HepG2 (cell line): ENCODE results near the gene PTMA. TPM values are rescaled to one million over a fixed set of nuclear protein-coding genes. Genes with fewer than 3 reads are reported as not detected.

ENCODE experiments used
- ARNT ChIP-seq: fragments of 450-650 bp; IDR thresholded peaks from 2 replicates; pipeline ENCODE4 v1.6.1; 2017
- ATF1 ChIP-seq: IDR thresholded peaks from 2 replicates; pipeline ENCODE4 v1.6.1; 2016; ENCODE audit warnings: mild to moderate bottlenecking, control low read depth
- ATM ChIP-seq: fragments of 450-650 bp; IDR thresholded peaks from 2 replicates; pipeline ENCODE4 v1.7.1; 2017; ENCODE audit warnings: mild to moderate bottlenecking, borderline replicate concordance
- BATF2 ChIP-seq: sonication (generic); formaldehyde crosslinking; IDR thresholded peaks from 2 replicates; pipeline ENCODE4 v1.8.0; 2022; ENCODE audit warnings: mild to moderate bottlenecking, missing genetic modification reagents, moderate library complexity
- DPF2 ChIP-seq: sonication (generic); formaldehyde crosslinking; IDR thresholded peaks from 2 replicates; pipeline ENCODE4 v1.4.0; 2020; ENCODE audit warnings: mild to moderate bottlenecking, low read depth, missing genetic modification reagents, borderline replicate concordance
- GMEB1 ChIP-seq: sonication (generic); formaldehyde crosslinking; IDR thresholded peaks from 2 replicates; pipeline ENCODE4 v1.5.1; 2020; ENCODE audit warnings: missing genetic modification reagents, mild to moderate bottlenecking, borderline replicate concordance
- MBD4 ChIP-seq: IDR thresholded peaks from 2 replicates; pipeline ENCODE4 v1.6.1; 2012; ENCODE audit warnings: low read length, inconsistent platforms, borderline replicate concordance
- MXI1 ChIP-seq: IDR thresholded peaks from 3 replicates; pipeline ENCODE4 v1.6.1; 2012; ENCODE audit warnings: low read depth, low read length, inconsistent platforms, borderline replicate concordance
- NAIF1 ChIP-seq: sonication (generic); formaldehyde crosslinking; IDR thresholded peaks from 2 replicates; pipeline ENCODE4 v1.5.0; 2020; ENCODE audit warnings: mild to moderate bottlenecking, missing genetic modification reagents, borderline replicate concordance
- RORA ChIP-seq: sonication (generic); formaldehyde crosslinking; IDR thresholded peaks from 2 replicates; pipeline ENCODE4 v1.5.0; 2020; ENCODE audit warnings: mild to moderate bottlenecking, missing genetic modification reagents, moderate library complexity
- TAF1 ChIP-seq: sonication (generic); formaldehyde crosslinking; IDR thresholded peaks from 2 replicates; pipeline ENCODE4 v1.4.0; 2020; ENCODE audit warnings: missing genetic modification reagents
- THAP9 ChIP-seq: sonication (generic); formaldehyde crosslinking; IDR thresholded peaks from 2 replicates; pipeline ENCODE4; 2020; ENCODE audit warnings: missing genetic modification reagents, mild to moderate bottlenecking, borderline replicate concordance
- ZBTB20 ChIP-seq: sonication (generic); formaldehyde crosslinking; IDR thresholded peaks from 2 replicates; pipeline ENCODE4 v1.8.1; 2023; ENCODE audit warnings: missing genetic modification reagents, low read depth, mild to moderate bottlenecking, borderline replicate concordance
- ZBTB26 ChIP-seq: IDR thresholded peaks from 2 replicates; pipeline ENCODE4 v1.6.1; 2016; ENCODE audit warnings: missing compliant biosample characterization, missing genetic modification reagents, borderline replicate concordance
- ZFP37 ChIP-seq: sonication (generic); formaldehyde crosslinking; IDR thresholded peaks from 2 replicates; pipeline ENCODE4 v1.4.0; 2020; ENCODE audit warnings: missing genetic modification reagents, borderline replicate concordance
- ZNF224 ChIP-seq: sonication (generic); formaldehyde crosslinking; IDR thresholded peaks from 2 replicates; pipeline ENCODE4 v1.5.0; 2020; ENCODE audit warnings: mild to moderate bottlenecking, missing genetic modification reagents
- ZNF615 ChIP-seq: sonication (generic); formaldehyde crosslinking; IDR thresholded peaks from 2 replicates; pipeline ENCODE4 v1.5.0; 2020; ENCODE audit warnings: mild to moderate bottlenecking, missing genetic modification reagents, borderline replicate concordance
- ZNF737 ChIP-seq: sonication (generic); formaldehyde crosslinking; IDR thresholded peaks from 2 replicates; pipeline ENCODE4 v1.5.0; 2020; ENCODE audit warnings: missing genetic modification reagents, mild to moderate bottlenecking, borderline replicate concordance
- ZNF768 ChIP-seq: sonication (generic); formaldehyde crosslinking; IDR thresholded peaks from 2 replicates; pipeline ENCODE4 v1.4.0; 2020; ENCODE audit warnings: missing genetic modification reagents
- ZNF781 ChIP-seq: sonication (generic); formaldehyde crosslinking; IDR thresholded peaks from 2 replicates; pipeline ENCODE4 v1.5.1; 2020; ENCODE audit warnings: borderline replicate concordance, mild to moderate bottlenecking, missing genetic modification reagents; ENCODE audit errors: not compliant biosample characterization
- ZNF788 ChIP-seq: sonication (generic); formaldehyde crosslinking; IDR thresholded peaks from 2 replicates; pipeline ENCODE4 v1.5.0; 2020; ENCODE audit warnings: mild to moderate bottlenecking, missing genetic modification reagents, borderline replicate concordance
- ZNF83 ChIP-seq: sonication (generic); formaldehyde crosslinking; IDR thresholded peaks from 2 replicates; pipeline ENCODE4 v1.4.0; 2020; ENCODE audit warnings: missing genetic modification reagents, mild to moderate bottlenecking, borderline replicate concordance
- ZNF841 ChIP-seq: sonication (generic); formaldehyde crosslinking; IDR thresholded peaks from 2 replicates; pipeline ENCODE4 v1.8.1; 2023; ENCODE audit warnings: missing genetic modification reagents, borderline replicate concordance
- polyA plus RNA-seq, 8 experiments: library from polyadenylated mRNA; depleted of rRNA in 3 of 8; stranded (reverse) in 7 of 8; unstranded in 1 of 8; fragments of >200 nt; fragmentation: Illumina TruSeq in 4 of 8; extraction: Trizol in 4 of 8; gene quantifications; 2 replicates each; pipeline versions ENCODE4 v1.2.1 to v1.2.3, GENCODE V29; 2011 to 2016; ENCODE audit warnings: low read depth in 4 of 8, missing spikeins in 1 of 8, mixed read lengths in 1 of 8; ENCODE audit not compliant: insufficient read depth in 1 of 8
- total RNA-seq, 5 experiments: library from RNA; depleted of rRNA; stranded (reverse); fragments of >200 nt; fragmentation: Illumina TruSeq; extraction: Trizol; gene quantifications; 2 replicates each; pipeline ENCODE4 v1.2.3, GENCODE V29; 2016; ENCODE audit warnings: low read depth in 1 of 5

PTMA gene
- total and polyA plus RNA-seq, 2 of the 13 experiments (the other 11 are each of a cell fraction or from before 2014, with no cell fraction given) = 190 to 1,086 TPM

- TF ChIP-seq MXI1 (peak; percentile 25; the same call in 1 of the 3 replicates), ZNF768 (CRISPR knock-in tag) (no peak), ZNF841 (CRISPR knock-in tag) (no peak), ZNF737 (CRISPR knock-in tag) (no peak), BATF2 (CRISPR knock-in tag) (no peak), GMEB1 (CRISPR knock-in tag) (peak; percentile 25; the same call in 1 of the 2 replicates), RORA (CRISPR knock-in tag) (no peak), ZBTB20 (peak; percentile 47; the same call in 1 of the 2 replicates), THAP9 (CRISPR knock-in tag) (0 out of 2 replicates have a peak, but pooled peaks have one; percentile 43), ZFP37 (no peak), ZNF788 (no peak), ATF1 (CRISPR knock-in tag) (no peak), DPF2 (no peak), ARNT (no peak), ZNF83 (CRISPR knock-in tag) (no peak), ZNF224 (CRISPR knock-in tag) (0 out of 2 replicates have a peak, but pooled peaks have one; percentile 50), MBD4 (no peak), ZNF615 (CRISPR knock-in tag) (0 out of 2 replicates have a peak, but pooled peaks have one; percentile 13), NAIF1 (no peak), ZNF781 (CRISPR knock-in tag) (peak; percentile 30), ATM (no peak), ZBTB26 (CRISPR knock-in tag) (no peak), TAF1 (no peak)
These were observed 2.7 kb downstream of the PTMA start (continued) for GRCh38 chr2:231710799-231711676.
